NCI-H2107 (cell line): ENCODE data around the gene EPN2.

ENCODE experiments used
- DNase-seq: peaks from one replicate; lab custom pipeline; 2025; lab: John Stamatoyannopoulos, UW

EPN2 gene

GRCh38 chr17:19239544-19239943 lies 2.4 kb downstream of the EPN2 start:
- DNase-seq: no peak

DNA sequence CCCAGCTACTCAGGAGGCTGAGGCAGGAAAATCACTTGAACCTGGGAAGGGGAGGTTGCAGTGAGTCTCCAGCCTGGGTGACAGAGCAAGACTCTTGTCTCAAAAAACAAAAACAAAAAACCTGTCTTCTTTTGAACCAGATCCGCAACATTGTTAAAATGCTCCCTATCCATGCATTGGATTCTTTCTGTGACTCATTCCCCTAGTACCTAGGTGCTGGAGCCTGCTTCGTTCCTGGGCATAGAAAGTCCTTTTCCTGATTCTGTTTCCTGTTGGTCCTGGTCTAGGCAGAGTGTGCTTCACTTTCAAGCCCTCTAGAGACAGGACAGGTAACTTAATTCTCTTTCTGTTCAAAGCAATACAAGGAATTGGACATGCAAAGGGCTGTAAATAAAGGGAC lies 5.2 kb downstream of the EPN2 start:
- DNase-seq: no peak

DNA sequence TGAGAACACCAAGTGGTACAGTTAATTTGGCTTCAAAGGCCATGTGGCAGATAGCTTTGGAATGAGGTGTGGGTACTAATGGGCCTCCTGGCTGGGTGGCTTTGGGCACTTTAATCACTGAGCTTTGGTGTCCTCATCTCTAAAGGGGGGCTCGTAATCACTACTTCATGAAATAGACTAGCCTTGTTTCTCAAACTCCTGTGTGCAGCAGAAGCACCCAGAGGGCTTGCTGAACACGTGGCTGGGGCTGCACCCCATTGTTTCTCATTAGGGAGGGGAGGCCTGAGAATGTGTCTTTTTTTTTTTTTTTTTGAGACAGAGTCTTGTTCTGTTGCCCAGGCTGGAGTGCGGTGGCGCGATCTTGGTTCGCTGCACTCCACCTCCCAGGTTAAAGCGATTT lies 5.8 kb downstream of the EPN2 start:
- no peak for DNase-seq

GRCh38 chr17:19243838-19244237 lies 6.7 kb downstream of the EPN2 start:
- DNase-seq: no peak

DNA sequence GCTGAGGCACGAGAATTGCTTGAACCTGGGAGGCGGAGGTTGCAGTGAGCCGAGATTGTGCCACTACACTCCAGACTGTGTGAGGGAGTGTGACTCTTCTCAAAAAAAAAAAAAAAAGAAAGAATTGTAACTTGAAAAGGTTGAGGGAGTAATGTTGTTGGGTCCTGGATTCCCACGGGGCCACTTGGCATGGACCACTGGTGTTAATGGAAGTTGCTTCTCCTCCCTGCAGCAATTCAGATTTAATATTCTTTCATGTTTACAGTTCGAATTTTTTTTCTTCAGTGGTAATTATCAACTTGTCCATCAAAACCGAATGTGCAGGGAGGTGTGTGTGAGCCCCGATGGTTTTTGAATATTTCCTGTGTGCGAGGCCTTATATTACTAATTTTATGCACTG lies 7.2 kb downstream of the EPN2 start:
- no peak for DNase-seq

- DNase-seq: no peak
These were observed 7.6 kb downstream of the EPN2 start for GRCh38 chr17:19244781-19245180.

DNA sequence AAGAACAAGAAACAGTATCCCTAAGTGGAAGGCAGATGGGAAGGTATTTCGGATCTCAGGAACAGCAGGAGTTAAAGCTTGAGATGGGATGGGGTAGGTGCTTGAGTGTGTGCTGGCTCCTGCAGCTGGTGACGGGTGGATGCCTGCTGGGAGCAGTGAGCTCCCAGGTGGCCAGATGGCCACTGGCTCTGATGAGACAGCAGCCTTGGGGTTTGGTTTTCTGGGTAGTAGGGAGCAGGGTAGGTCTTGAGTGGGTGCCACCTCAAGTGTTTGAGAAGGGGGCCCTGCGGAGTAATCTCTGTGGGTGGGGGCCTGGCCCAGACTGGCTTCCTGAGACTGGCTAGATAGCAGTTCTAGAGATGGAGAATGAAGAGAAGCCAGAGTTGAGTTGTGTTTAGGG lies 10.3 kb downstream of the EPN2 start:
- no peak for DNase-seq

GRCh38 chr17:19248151-19248927 lies 11.2 kb downstream of the EPN2 start:
- DNase-seq: no peak

DNA sequence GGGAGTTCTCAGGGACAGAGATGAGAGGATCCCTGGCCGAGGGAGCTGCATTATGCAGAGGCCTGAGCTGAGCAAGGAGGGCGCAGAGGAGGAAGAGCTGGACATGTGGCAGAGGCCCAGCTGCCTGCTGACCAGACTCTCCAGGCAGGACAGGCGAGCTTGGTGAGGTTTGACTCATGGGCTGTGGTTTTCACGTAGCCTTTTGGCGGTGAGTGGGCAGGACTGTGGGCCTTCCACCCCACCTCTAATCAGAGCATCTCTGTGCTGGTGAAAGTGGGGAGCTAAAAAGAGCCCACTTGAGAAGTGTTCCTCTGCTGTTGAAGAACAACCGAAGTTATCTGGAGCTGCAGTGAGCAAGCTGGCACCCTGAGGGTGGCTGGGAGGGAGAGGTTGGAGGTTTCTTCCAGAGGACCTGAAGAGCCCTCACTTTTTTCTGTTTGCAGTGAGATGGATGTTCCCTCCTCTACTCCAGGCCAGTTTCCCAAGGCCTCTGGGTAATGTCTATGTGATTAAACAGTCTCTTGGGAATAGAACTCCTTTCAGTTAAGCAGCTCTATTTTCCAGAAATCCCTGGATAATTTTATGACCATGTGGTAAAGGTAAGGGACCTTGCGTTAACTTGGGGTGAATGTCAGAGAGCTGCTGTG lies 11.9 kb downstream of the EPN2 start:
- no peak for DNase-seq

DNA sequence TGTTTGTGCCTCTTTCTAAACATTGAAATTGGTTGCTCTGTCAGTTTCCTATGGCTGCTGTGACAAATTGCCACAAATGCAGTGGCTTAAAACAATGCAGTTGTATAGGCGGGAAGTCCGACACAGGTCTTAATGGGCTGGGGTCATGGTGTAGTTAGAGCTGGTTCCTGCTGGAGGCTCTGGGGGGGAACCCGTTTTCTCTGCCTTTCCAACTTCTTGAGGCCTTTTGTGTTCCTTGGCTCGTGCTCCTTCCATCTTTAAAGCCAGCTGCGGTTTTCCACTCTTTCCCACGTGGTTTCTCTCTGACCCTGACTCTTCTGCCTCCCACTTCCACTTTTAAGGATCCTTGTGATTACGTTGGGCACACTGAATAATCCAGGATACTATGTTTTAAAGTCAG lies 12.5 kb downstream of the EPN2 start:
- no peak for DNase-seq

- DNase-seq: no peak
These were observed 13.4 kb downstream of the EPN2 start for GRCh38 chr17:19250421-19251173.

DNA sequence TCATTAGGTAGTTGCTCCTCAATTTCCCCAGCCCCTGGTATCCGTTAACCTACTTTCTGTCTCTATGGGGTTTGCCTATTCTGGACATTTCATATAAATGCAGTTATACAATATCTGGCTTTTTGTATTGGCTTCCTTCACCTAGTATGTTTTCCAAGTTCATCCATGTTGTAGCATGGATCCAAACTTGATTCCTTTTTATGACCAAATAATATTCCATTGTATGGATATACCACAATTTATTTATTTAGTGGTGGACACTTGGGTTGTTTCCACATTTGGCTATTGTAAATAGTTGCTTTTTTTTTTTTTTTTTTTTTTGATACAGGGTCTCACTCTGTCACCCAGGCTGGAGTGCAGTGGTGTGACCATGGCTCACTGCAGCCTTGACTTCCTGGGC lies 15.9 kb downstream of the EPN2 start:
- DNase-seq: no peak

- no peak for DNase-seq
These were observed 17.5 kb downstream of the EPN2 start for GRCh38 chr17:19254651-19255050.

DNA sequence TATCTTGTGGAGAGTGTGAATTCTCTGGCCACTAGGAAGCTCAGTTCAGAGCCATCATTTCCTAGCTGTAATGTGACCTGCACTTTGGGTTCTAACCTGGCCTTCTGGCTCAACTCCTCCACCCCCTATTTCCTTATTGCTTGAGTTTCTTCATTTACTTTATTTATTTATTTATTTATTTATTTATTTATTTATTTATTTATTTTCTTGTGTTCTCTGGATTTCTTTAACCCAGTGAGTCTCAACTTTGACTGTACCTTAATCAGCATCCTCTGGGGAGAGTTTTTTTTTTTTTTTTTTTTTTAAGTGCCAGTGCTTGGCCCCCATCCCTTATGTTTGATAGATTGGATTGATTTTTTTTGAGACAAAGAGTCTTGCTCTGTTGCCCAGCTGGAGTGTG lies 18.1 kb downstream of the EPN2 start:
- no peak for DNase-seq

DNA sequence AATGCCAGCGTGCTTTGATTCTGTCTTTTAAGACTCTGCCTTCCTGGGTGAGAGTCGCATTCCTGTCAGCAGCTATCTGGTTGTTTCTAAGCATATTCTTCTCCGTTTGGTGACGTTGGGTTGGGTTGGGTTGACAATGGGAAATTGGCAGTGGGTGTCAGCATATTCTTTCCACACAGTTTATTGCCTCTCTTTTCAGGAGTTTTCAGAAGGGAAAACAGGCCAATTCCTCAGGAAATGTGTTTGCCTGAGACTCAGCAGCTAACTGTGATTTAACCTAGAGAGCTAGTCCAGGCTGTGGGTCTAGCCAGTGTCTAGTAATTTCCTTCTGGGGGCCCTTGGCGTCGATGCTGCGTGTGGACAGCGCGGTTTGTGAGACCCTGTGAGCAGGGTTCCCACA lies 21.2 kb downstream of the EPN2 start:
- no peak for DNase-seq

- no peak for DNase-seq
These were observed 23.8 kb downstream of the EPN2 start for GRCh38 chr17:19260958-19261357.

DNA sequence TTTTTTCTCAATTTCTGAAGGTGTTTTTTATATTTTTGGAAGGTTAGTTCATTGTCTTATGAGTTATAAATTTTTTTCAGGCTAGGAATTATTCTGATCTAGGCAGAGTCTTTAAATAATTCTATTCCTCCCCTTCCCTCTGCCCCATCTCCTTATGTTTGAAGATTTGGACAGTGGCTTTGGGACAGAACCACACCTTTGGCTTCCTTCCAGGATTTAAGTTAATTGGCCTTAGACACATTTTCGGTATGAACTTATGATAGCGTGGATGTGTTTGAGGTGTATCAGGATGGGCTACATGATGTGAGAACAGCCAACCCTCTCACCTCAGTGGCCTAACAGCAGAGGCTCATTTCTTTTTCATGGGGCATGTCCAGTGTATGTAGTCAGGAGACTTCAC lies 24.3 kb downstream of the EPN2 start:
- DNase-seq: no peak

DNA sequence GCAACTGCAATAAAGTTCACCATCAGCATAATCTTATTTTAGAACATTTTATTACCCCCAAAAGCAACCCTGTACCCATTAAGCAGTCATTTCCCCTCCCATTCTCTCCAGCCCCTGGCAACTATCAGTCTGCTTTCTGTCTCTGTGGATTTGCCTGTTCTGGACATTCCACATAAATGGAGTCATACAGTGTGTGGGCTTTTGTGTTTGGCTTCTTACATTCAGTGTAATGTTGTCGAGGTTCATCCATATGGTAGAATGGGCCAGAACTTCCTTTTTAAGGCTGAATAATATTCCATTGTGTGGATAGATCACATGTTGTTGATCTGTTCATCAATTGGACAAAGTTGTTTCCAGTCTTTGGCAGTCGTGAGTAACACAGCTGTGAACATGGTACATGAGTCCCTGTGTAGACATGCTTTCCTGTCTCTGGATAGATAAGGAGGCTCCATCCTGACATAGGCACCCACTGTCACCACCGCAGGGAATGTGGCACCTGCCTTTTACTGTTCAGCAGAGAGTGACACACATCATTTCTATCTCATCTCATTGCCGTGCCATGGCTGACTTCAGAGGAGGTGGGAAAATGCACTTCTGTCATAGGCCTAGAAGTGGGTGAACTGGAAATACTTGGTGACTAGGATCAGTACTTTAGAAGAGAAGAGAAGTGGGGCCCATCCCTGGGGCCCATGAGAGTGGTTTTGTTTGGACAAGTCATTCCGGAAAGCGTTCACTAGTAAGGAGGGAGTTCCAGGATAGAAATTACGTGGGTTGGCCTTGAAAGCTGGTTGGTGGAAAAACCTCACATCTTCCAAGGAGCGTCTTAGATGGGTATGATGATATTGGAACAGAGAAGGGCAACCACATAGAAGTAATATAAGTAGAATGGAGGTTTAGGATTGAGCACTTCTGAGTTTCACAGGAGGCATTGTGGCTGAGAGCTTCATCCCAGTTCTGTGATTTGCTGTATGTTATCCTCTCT lies 25.8 kb downstream of the EPN2 start:
- no peak for DNase-seq

DNA sequence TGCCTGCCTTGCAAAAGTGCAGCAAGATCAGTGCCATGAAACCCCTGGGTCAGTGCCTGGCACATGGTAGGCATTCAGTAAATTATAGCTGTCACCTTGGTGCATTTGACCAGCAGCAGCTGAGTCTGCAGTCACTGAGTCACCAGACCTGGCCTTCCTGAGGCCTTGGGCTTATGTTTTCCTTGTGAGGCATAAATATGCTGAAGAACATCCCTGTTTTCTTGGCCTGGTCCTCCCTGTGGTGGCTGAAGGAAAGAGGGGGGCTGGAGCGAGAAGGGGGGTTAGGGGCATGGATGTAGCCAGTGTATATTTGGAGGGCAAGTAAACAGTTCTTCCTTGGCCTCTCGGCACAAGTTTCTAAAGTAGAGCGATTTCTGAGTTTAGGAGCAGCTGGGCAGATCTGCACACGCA lies 26.5 kb downstream of the EPN2 start:
- no peak for DNase-seq

DNA sequence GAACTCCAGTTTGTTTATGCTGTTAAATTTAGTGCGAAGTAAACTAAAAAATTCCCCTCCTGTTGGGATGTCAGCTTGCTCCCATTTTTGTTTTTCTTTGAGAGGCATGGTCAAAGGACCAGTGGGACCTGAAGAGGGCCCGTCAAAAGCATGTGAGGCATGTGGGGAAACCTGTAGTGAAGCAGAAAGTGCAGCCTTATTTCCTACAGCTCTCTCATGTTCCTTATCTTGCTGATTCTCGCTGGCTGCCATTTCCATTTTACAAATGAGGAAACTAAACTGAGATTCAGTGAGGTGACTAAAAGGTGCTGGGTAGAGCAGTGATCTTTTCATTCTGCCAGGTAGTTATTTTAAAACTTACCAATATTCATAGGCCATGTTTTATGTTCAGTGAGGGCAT lies 27.1 kb downstream of the EPN2 start:
- no peak for DNase-seq

- DNase-seq: no peak
These were observed 27.5 kb downstream of the EPN2 start for GRCh38 chr17:19264681-19265080.

DNA sequence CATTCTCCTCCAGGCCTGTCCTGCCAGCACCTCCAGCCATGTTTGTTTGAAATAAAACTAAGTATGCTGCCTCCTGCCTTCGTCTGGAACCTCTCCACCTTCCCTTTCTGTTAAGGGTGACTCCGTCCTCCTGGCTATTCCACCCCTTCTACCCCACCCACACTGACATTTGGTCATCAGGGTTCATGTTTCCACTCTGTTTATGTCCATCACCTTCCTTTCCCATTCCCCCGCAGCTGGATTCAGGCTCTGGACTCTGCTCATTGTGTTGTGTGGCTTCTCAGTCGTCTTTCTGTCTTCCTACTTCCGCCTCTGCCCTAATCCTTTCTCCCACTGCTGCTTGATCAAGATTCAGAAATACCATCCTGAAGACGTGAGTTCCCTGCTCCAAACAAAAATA lies 28.6 kb downstream of the EPN2 start:
- DNase-seq: no peak
